Ovary (tissue), 3 donors: ENCODE measurements around the gene LRCH1.

Experiments
- EP300 ChIP-seq: sonication (generic); formaldehyde crosslinking; IDR thresholded peaks from one replicate; pipeline ENCODE4 v1.6.1; 2017; ENCODE audit warnings: antibody characterized with exemption
- POLR2A ChIP-seq: fragments of 450-650 bp; IDR thresholded peaks from one replicate; pipeline ENCODE4 v1.6.1; 2017; ENCODE audit warnings: antibody characterized with exemption, mild to moderate bottlenecking, moderate library complexity
- TF ChIP-seq, protein P1 (sequence below), 3 donors: fragments of 450-650 bp in 2 of 3; fragments of 200-600 bp in 1 of 3; IDR thresholded peaks; one replicate each; pipeline versions ENCODE4 v1.5.1 to v1.8.0; 2016 to 2022; ENCODE audit warnings: antibody characterized with exemption in 3 of 3, mild to moderate bottlenecking in 1 of 3
- donor health status: DM: no; HTN: no; CAD: no.

DNA sequence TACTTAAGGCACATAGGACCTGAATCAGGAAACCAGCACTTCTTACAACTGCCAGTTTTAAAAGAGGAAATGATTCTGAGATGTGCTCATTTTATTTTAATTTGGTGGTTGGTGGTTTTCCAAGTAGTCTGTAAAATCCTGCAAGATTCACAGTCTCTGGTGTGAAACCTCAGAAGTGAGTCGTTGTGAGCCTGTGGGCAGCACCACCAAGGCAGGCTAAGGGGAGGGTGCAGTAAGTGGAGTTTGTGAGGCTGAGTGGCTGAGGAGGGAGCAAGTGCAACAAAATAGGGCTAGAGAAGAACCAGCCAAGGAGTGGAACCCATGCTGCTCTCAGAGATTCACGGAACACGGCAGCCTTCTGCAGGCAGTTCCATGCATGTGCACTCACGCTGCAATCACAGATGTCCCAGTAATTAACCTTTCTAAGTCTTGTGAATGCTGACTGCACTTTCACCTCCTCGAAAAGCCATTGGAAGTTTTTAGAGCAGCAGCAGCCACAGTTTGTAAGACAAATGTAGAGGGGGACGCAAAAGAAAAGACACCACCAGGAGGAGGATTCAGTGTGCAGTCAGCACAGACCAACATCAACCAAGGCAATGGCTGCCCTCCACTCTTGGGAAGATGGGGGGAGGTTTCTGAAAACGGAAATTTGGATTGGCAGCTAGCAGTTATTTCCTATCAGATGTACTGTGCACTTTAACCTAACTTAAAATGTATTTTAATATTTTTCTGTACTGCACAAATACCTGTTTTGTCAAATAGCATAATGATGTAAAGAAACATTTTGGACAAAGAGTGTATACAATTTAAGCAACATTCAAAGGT, 199.1 kb downstream of the LRCH1 start:
- TF ChIP-seq EP300 (no peak), POLR2A (no peak)
- TF ChIP-seq, protein P1, sequence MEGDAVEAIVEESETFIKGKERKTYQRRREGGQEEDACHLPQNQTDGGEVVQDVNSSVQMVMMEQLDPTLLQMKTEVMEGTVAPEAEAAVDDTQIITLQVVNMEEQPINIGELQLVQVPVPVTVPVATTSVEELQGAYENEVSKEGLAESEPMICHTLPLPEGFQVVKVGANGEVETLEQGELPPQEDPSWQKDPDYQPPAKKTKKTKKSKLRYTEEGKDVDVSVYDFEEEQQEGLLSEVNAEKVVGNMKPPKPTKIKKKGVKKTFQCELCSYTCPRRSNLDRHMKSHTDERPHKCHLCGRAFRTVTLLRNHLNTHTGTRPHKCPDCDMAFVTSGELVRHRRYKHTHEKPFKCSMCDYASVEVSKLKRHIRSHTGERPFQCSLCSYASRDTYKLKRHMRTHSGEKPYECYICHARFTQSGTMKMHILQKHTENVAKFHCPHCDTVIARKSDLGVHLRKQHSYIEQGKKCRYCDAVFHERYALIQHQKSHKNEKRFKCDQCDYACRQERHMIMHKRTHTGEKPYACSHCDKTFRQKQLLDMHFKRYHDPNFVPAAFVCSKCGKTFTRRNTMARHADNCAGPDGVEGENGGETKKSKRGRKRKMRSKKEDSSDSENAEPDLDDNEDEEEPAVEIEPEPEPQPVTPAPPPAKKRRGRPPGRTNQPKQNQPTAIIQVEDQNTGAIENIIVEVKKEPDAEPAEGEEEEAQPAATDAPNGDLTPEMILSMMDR (IDR thresholded peaks at IDR 0.05), result no peak
